Activated B cell treated with CpG ODN at 0.5 μM for 24 hours (primary cell): ENCODE measurements around the gene ATE1. TPM values are rescaled to one million over a fixed set of nuclear protein-coding genes. Genes with fewer than 3 reads are reported as not detected.

ENCODE experiments used
- ATAC-seq: fragments of 200-7000 bp; cut with Tn5 transposase; one replicate; pipeline ENCODE4 v1.10.0; 2021; ENCODE audit warnings: low read depth, mild to moderate bottlenecking, moderate library complexity
- CTCF ChIA-PET: fragments of 350-600 bp; sonication (Branson Sonifier 250); formaldehyde crosslinking; loops from one replicate; lab custom pipeline; 2021; ENCODE audit warnings: antibody characterized with exemption; lab: Charles Lee
- POLR2A ChIA-PET: fragments of 350-600 bp; sonication (Branson Sonifier 250); formaldehyde crosslinking; loops from one replicate; lab custom pipeline; 2021; ENCODE audit warnings: antibody characterized with exemption; lab: Charles Lee
- DNase-seq: peaks from one replicate; pipeline ENCODE4 v3.0.0; 2022
- H3K27ac Mint-ChIP-seq: one replicate; pipeline ENCODE4 v1.8.0; 2020; ENCODE audit warnings: mixed read lengths
- H3K27me3 Mint-ChIP-seq: one replicate; pipeline ENCODE4 v1.8.0; 2021; ENCODE audit warnings: mixed read lengths
- H3K36me3 Mint-ChIP-seq: one replicate; pipeline ENCODE4 v1.8.0; 2021; ENCODE audit warnings: low read depth, mixed read lengths
- H3K4me1 Mint-ChIP-seq: one replicate; pipeline ENCODE4 v1.8.0; 2021; ENCODE audit warnings: mixed read lengths
- H3K4me3 Mint-ChIP-seq: one replicate; pipeline ENCODE4 v1.8.0; 2020; ENCODE audit warnings: mild to moderate bottlenecking, mixed read lengths
- H3K9me3 Mint-ChIP-seq: one replicate; pipeline ENCODE4 v1.8.0; 2020; ENCODE audit warnings: mixed read lengths
- intact Hi-C: fragments of 100-400 bp; cut with micrococcal nuclease; formaldehyde crosslinking; loops from one replicate; pipeline ENCODE4 v1.15.1; 2024
- total RNA-seq: library from RNA; stranded (reverse); gene quantifications from 2 replicates; pipeline ENCODE4 v1.2.3, GENCODE V29; 2022
- TF ChIP-seq, protein P1 (sequence below): fragments of 200-600 bp; IDR thresholded peaks from one replicate; pipeline ENCODE4 v1.8.0; 2022; ENCODE audit warnings: antibody characterized with exemption, mild to moderate bottlenecking

Gene ATE1
- total RNA-seq, 1 donor from 2014 or later: 31.0 TPM

DNA sequence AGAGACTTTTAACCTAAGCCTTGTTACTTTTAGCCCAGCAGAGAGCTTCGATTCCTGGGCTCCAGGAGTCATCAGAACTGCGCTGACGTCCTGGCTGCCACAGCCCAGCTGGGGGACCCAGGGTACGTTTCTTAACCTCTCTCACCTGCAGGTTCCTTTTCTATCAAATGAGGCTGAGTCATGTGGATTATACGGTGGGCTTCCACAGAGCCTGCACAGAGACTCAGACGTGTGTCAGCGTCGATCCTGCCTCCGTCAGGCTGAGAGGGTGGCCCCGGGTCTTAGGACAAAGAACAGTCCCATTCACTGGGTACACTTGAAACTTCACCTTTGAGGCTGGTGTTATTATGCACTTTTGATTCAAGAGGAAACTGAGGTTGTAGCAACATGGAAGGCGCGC, 228.9 kb downstream of the ATE1 start:
- TF ChIP-seq, protein P1, sequence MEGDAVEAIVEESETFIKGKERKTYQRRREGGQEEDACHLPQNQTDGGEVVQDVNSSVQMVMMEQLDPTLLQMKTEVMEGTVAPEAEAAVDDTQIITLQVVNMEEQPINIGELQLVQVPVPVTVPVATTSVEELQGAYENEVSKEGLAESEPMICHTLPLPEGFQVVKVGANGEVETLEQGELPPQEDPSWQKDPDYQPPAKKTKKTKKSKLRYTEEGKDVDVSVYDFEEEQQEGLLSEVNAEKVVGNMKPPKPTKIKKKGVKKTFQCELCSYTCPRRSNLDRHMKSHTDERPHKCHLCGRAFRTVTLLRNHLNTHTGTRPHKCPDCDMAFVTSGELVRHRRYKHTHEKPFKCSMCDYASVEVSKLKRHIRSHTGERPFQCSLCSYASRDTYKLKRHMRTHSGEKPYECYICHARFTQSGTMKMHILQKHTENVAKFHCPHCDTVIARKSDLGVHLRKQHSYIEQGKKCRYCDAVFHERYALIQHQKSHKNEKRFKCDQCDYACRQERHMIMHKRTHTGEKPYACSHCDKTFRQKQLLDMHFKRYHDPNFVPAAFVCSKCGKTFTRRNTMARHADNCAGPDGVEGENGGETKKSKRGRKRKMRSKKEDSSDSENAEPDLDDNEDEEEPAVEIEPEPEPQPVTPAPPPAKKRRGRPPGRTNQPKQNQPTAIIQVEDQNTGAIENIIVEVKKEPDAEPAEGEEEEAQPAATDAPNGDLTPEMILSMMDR: no peak
- intact Hi-C loops: no loop called here
- no peak for DNase-seq
- ChIA-PET CTCF (no interaction called here), POLR2A (no interaction called here)
- no peak for ATAC-seq
- Mint-ChIP-seq H3K27ac (no peak overlapping the region), H3K4me3 (no peak overlapping the region), H3K9me3 (peaks cover 6% of the 10 kb centered on the region), H3K4me1 (no peaks in the 10 kb centered on the region), H3K36me3 (no peaks in the 10 kb centered on the region), H3K27me3 (no peaks in the 10 kb centered on the region)

DNA sequence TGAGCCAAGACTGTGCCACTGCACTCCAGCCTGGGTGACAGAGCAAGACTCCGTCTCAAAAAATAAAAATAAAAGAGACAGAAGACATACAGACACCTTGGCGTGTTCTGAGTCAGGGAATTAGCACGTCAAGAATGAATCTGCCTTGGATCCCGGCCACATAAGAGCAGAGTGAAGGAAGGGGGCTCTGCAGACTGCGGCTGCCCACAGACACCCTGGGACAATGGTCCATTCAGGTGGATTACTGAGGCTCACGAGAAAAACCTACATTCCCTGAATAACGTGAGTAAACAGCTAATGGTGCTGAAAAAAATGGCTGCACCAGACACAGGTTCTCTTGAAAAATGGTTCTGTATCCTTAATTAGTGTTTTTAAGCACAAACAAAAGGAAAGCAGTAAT, 229.5 kb downstream of the ATE1 start:
- POLR2A ChIA-PET: no interaction called here
- ATAC-seq: no peak
- Mint-ChIP-seq H3K9me3 (peaks cover 6% of the 10 kb centered on the region), H3K27me3 (no peaks in the 10 kb centered on the region), H3K4me3 (no peak overlapping the region), H3K4me1 (no peaks in the 10 kb centered on the region), H3K36me3 (no peaks in the 10 kb centered on the region), H3K27ac (no peak overlapping the region)
- TF ChIP-seq, protein P1: no peak
- no peak for DNase-seq
- CTCF ChIA-PET: interaction anchor here (0.9 kb wide), 1 partner anchor 23 kb away, joined by 3 read pairs; no protein-coding TSS in a partner anchor
- intact Hi-C loops: no loop called here

DNA sequence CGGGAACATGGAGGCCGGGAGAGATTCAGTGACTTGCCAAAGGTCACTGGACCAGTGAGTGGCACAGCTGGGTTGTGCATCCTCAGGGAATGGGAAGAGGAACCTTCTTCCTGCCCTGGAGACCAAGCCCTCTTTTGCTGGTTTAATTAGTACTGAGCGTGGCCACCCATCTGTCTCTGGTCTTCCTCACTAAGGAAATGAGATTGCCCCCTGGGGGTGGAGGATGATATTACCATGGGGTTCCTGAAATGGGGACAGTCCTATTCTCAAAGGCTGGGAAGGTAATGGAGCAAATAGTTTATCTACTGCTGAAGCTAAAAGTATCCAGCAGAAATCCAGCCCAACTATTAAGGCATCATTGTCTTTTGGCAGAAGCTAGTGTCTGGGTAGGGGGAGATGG, 231.0 kb downstream of the ATE1 start:
- Mint-ChIP-seq H3K4me3 (no peak overlapping the region), H3K27ac (no peak overlapping the region), H3K4me1 (no peaks in the 10 kb centered on the region), H3K36me3 (no peaks in the 10 kb centered on the region), H3K27me3 (no peaks in the 10 kb centered on the region), H3K9me3 (peaks cover 6% of the 10 kb centered on the region)
- TF ChIP-seq, protein P1: no peak
- ChIA-PET POLR2A (no interaction called here), CTCF (interaction anchor here (1.5 kb wide), 1 partner anchor 748 kb away, joined by 3 read pairs; no protein-coding TSS in a partner anchor)
- no peak for DNase-seq
- ATAC-seq: no peak
- intact Hi-C loops: no loop called here

DNA sequence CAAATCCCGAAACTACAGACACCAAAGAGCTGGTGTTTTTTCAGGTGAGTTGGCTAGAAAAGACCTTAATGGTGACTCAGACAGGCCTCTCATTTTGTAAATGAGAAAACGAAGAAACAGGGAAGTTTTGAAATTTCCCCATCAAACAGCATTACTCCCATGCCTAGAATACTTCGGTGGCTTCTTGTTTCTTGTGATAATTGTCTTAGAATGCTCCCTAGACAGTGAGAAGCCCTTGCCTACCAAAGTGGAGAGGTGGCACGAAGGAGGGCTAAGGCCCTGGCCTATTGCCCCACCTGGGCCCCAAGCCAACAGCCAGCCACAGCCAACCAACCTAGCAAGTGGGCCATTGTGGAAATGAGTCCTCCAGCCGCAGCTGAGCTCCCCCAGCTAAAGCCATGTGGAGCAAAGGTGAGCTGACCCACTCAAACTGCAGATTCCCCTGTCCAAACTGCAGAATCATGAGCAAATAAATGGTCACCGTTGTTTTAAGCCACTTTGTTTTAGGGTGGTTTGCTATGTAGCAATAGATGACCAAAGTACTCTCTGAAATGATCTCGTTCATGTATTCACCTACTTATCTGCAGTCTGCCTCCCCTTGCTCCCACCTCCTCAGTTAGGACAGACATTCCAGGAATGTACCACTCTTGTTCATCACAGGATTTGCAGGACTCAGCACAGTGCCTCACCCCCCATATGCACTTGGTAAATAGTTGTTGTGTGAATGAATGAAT, 231.9 kb downstream of the ATE1 start:
- ChIA-PET POLR2A (no interaction called here), CTCF (interaction anchor here (1.5 kb wide), 1 partner anchor 747 kb away, joined by 3 read pairs; no protein-coding TSS in a partner anchor)
- Mint-ChIP-seq H3K27ac (no peak overlapping the region), H3K9me3 (peaks cover 6% of the 10 kb centered on the region), H3K27me3 (no peaks in the 10 kb centered on the region), H3K4me1 (no peaks in the 10 kb centered on the region), H3K36me3 (no peaks in the 10 kb centered on the region), H3K4me3 (no peak overlapping the region)
- TF ChIP-seq, protein P1: no peak
- intact Hi-C loops: no loop called here
- no peak for ATAC-seq
- no peak for DNase-seq

DNA sequence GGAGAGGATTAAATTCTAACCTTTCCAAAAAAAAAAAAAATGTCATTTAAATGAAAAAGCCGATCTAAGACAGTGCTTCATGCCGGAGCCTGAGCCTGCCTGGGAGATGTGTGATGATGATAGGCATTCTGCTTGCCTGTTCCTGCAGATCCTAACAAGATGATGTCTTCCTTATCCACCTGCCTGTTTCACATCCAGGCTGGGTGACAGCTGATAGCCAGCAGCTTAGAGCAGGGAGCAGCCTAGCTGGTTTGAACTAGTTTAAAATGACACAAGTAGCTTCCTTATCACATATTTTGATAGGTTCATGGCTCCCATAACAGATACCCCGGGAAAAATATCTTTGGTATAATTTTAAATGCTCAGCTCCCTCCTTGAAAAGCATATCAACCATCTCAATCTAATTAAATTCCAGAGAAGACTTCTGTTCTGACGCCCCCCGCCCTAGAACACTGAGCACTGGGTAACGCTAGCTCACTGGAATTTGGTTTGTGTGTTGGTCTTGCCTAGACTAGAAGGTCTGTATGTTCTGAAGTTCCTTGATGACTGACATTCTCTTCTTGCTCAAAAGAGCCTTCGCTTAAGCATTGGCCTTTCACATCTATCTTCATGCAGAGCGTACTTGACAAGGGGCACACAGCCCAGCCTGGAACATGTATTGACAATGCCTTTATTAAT, 232.7 kb downstream of the ATE1 start:
- ATAC-seq: no peak
- Mint-ChIP-seq H3K9me3 (peaks cover 2% of the 10 kb centered on the region), H3K36me3 (no peaks in the 10 kb centered on the region), H3K27ac (no peak overlapping the region), H3K27me3 (no peaks in the 10 kb centered on the region), H3K4me3 (no peak overlapping the region), H3K4me1 (no peaks in the 10 kb centered on the region)
- TF ChIP-seq, protein P1: no peak
- intact Hi-C loops: no loop called here
- CTCF ChIA-PET: no interaction called here
- no peak for DNase-seq
- POLR2A ChIA-PET: no interaction called here
